Stimulated activated CD4-positive, alpha-beta T cell treated with anti-CD3 and anti-CD28 coated beads, Interleukin-1b, Interleukin-23, amount 100 ng/mL, for 4 hours (primary cell): ENCODE data around the gene CASP5.
A peak's percentile ranks its signal among the peaks of the same experiment; 100 is the strongest.
"Not testable (repeated sequence)": the region's sequence is repeated elsewhere in the genome, so short reads cannot be mapped to it uniquely, and the experiment has no call there.

Experiments used
- DNase-seq, 2 donors: peaks; one replicate each; pipeline ENCODE4 v3.0.0-alpha.2; 2020; ENCODE audit warnings: low read depth in 2 of 2

CASP5 gene

GRCh38 chr11:105033781-105034180 is 10.8 kb upstream of the CASP5 start:
- no peak for DNase-seq

- no peak for DNase-seq
These were observed 10.4 kb upstream of the CASP5 start for GRCh38 chr11:105033343-105033742.

GRCh38 chr11:105032495-105032894 is 9.5 kb upstream of the CASP5 start:
- no peak for DNase-seq

- no peak for DNase-seq
These were observed 4.7 kb upstream of the CASP5 start for GRCh38 chr11:105027678-105028077.

- DNase-seq: no peak
These were observed 1.4 kb upstream of the CASP5 start for GRCh38 chr11:105024394-105024793.

GRCh38 chr11:105022527-105022926 is 441 bp downstream of the CASP5 start:
- DNase-seq: no peak

- no peak for DNase-seq
These were observed 15.5 kb downstream of the CASP5 start for GRCh38 chr11:105007463-105007862.

- no peak for DNase-seq
These were observed 17.5 kb downstream of the CASP5 start for GRCh38 chr11:105005451-105005845.

- DNase-seq: no peak
These were observed 18.9 kb downstream of the CASP5 start for GRCh38 chr11:105004021-105004420.

GRCh38 chr11:105003151-105003550 is 19.8 kb downstream of the CASP5 start:
- no peak for DNase-seq

GRCh38 chr11:105000797-105001196 is 22.2 kb downstream of the CASP5 start:
- peak; percentile 31 to 40 for DNase-seq

GRCh38 chr11:105000167-105000566 is 22.8 kb downstream of the CASP5 start:
- DNase-seq: no peak

GRCh38 chr11:104999721-105000120 is 23.2 kb downstream of the CASP5 start:
- DNase-seq: no peak

GRCh38 chr11:104997288-104997687 is 25.7 kb downstream of the CASP5 start:
- no peak for DNase-seq

GRCh38 chr11:104995001-104995408 is 28.0 kb downstream of the CASP5 start:
- DNase-seq: no peak

GRCh38 chr11:104992781-104993180 is 30.2 kb downstream of the CASP5 start:
- DNase-seq: no peak

- no peak for DNase-seq
These were observed 31.0 kb downstream of the CASP5 start for GRCh38 chr11:104991994-104992393.

- DNase-seq: no peak
These were observed 38.2 kb downstream of the CASP5 start for GRCh38 chr11:104984808-104985207.

- no peak for DNase-seq
These were observed 43.1 kb downstream of the CASP5 start for GRCh38 chr11:104979839-104980238.

- DNase-seq: no peak
These were observed 49.4 kb downstream of the CASP5 start for GRCh38 chr11:104973616-104974015.

GRCh38 chr11:104972924-104973323 is 50.0 kb downstream of the CASP5 start:
- DNase-seq: not testable (repeated sequence)

GRCh38 chr11:104970756-104971155 is 52.2 kb downstream of the CASP5 start:
- DNase-seq: no peak

GRCh38 chr11:104968856-104969776 is 53.9 kb downstream of the CASP5 start:
- no peak for DNase-seq
